NCI-H82 treated with DMSO at 0.1 percent for 48 hours (cell line): ENCODE results near the gene ROR2.
"Not testable (repeated sequence)": the region's sequence is repeated elsewhere in the genome, so short reads cannot be mapped to it uniquely, and the experiment has no call there.

Source experiments
- DNase-seq: peaks from one replicate; lab custom pipeline; 2025; ENCODE audit not compliant: unreplicated experiment; lab: John Stamatoyannopoulos, UW

The ROR2 gene

GRCh38 chr9:91655215-91655614 is 294.8 kb downstream of the ROR2 start:
- DNase-seq = no peak

DNA sequence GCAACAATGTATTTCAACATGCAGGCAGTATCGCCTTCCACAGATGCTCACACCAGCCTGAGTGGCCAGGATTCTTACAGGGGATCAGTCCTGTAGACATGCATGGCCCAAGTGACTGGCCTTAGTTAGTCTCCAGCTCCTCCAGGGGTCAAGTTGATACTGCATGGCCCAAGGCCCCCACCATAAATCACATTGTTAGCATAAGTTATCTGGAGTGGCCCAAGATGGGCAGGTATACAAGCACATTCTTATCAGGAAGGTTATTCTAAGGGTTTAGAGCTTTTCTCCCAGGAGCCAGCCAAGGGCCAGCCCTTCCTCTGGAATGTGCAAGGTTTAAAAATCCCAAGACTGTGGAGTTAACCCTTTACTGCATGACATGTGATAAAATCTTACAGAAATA is 295.5 kb downstream of the ROR2 start:
- no peak for DNase-seq

DNA sequence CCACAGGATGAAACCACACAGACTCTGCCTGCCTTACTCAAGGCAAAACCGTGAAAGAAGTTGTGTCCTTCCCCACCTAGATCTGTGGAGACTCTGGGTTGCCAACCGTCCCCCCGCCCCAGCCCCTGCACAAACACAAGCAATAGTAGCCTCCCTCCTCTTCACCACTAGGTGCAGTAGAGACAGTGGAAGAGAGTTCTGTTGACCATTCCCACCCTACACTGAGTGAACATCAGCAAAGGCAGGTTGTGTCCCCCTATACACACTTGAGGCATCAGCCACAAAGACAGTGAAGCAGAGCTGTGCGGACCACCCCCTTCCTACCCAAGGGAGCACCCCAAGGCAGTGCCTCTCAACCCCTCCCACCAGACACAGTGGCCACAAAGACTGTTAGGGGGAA is 302.7 kb downstream of the ROR2 start:
- DNase-seq = no peak

DNA sequence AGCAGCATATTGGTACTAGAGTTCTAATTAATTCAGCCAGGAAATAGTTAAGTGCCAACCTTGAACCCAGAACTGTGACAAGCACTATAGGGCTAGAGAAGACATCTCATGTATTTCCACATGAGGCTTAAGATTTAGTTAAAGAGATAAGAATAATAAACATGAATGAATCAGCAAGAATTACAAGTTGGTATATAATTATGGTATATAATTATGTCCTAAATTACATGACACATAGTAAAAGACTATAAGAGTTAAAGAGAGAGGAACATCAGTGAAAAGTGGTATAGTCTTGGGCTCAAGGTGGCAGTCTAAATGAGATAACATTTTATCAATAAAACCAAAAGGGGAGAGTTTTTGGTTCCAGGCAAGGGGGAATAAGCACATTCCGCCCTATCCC is 303.3 kb downstream of the ROR2 start:
- DNase-seq = no peak

DNA sequence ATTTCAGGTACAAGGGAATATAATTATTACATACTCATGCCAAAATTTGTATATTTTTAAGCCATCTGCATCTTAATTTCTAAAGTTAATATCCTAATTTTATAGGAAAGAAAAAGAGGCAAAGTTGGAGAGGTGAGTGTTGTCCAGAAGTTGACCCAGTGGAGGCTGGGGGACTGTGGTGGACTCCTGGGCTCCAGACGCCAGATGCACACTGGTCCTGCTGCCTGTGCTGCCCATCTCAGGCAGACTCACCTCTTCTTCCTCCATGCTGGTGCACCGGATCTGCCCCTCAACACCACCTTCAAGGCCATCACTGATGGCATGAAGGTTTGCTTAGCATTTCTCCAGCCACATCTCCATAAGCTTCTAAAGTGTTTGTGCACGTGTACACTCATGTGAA is 305.6 kb downstream of the ROR2 start:
- DNase-seq = no peak

DNA sequence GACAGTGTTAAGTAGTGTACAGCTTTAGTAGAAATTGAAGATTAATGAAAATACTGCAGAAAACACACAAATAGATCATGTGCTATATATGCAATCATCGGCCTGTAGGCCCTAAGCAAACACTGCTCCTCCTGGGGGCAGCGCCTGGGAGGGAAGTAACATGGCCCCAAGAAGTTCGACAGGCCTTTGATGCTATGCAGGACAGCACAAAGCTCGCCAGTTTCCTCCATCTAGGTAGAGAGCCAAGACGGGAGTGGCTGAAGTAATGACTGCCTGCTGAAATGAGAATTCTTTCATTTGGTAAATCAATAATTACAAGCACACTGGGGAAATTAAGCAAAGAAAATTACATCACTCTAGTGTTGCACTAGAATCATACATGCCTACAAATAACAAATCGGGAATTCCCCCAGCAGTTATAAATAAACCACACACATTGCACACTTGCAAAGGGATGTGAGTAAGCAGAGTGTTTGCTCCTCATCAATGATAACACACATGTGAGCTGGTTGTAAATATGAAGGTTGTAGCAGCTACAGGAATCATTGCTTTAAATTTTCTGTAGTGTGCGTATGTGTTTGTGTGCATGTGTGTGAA is 306.4 kb downstream of the ROR2 start:
- no peak for DNase-seq

DNA sequence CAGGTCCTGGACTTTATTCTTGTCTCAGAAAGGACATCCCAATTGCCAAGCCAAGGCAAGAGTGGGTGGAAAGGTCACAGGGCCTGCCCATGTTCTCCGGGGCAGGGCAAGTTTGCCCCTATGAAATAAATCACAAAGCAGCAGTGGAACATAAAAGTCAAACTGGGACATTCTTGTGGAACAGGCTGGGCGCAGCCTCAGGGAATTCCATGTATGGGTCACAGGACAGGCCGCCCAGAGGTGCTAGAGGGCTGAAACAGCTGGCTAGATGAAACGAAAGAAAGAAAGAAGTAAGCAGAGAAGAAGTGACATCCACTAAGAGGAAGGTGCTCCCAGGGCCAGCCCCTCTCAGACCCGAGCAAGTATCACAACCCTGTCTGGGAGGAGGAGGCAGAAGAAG is 307.3 kb downstream of the ROR2 start:
- DNase-seq = no peak

- DNase-seq = no peak
These were observed 309.6 kb downstream of the ROR2 start for GRCh38 chr9:91640428-91640827.

- DNase-seq = no peak
These were observed 311.0 kb downstream of the ROR2 start for GRCh38 chr9:91639054-91639453.

- DNase-seq = not testable (repeated sequence)
These were observed 315.2 kb downstream of the ROR2 start for GRCh38 chr9:91634832-91635231.

DNA sequence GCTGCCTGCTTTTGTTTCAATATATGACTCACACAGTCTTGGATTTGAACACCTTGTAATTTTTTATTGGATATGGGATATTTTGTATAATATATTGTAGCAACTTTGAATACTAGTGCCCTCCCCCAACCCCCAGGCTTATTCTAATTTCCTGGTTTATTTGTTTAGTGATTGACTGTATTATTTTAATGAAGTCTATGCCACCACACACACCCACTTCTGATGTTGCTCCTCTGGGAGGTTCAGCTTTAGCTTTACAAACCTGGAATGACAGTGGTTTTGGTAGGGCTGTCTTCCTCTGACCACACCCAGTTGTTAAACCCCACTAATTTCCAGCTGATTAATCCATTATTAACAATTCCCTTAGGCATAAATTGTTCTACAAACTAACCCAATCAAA is 320.3 kb downstream of the ROR2 start:
- no peak for DNase-seq

DNA sequence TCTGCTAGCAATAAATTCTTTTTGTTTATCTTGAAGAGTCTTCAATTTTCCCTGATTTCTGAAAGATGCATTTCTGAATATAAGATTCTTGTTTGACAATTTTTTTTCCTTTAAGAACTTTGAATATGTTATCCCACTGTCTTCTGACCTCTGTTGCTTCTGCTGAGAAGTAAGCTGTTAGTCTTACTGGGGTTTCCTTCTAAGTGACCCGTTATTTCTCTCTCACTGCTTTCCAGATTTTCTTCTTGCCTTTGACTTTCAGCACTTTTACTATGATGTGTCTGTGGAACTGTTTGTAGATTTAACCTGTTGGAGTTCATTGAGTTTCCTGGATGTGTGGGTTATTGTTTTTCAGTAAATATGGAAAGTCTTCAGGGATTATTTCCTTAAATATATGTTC is 321.1 kb downstream of the ROR2 start:
- no peak for DNase-seq

DNA sequence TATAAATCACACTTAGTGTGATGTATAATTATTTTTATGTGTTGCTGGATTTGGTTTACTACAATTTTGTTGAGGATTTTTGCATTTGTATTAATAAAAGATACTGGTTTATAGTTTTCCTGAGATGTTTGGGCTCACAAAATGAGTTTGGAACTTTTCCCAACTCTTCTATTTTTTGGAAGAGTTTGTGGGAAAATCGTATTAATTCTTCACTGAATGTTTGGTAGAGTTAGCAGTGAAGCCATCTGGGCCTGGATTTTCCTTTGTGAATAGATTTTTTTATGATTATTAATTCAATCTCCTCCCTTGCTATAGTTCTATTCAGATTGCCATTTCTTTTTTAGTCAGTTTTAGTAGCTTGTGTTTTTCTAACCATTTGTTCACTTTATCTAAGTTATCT is 324.7 kb downstream of the ROR2 start:
- DNase-seq = no peak

DNA sequence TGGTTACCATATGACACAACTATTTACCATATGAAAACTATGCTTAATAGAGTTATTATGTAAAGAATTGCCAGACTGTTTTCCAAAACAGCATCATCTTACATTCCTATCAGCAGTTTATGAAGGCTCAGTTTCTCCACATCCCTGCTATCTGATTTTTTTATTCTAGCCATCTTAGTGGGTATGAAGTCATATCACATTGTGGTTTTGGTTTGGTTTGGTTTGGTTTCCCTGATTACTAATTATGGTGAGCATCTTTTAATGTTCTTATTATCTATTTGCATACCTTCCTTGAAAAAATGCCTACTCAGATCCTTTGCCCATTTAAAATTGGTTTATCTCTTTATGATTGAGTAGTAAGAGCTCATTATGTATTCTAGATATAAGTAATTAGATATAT is 327.0 kb downstream of the ROR2 start:
- DNase-seq = no peak

DNA sequence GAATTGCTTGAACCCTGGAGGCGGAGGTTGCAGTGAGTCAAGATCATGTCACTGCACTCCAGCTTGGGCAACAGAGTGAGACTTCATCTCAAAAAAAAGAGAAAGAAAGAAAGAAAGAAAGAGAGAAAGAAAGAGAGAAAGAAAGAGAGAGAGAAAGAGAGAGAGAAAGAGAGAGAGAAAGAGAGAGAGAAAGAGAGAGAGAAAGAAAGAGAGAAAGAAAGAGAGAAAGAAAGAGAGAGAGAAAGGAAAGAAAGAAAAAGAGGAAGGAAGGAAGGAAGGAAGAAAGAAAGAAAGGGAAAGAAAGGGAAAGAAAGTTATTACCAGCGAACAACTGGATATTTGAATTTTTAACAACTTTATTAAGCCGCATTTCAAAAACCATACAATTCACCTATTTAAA is 327.9 kb downstream of the ROR2 start:
- DNase-seq = not testable (repeated sequence)

DNA sequence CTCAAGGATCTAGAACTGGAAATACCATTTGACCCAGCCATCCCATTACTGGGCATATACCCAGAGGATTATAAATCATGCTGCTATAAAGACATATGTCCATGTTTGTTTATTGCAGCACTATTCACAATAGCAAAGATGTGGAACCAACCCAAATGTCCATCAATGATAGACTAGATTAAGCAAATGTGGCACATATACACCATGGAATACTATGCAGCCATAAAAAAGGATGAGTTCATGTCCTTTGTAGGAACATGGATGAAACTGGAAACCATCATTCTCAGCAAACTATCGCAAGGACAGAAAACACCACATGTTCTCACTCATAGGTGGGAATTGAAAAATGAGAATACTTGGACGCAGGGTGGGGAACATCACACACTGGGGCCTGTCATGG is 336.0 kb downstream of the ROR2 start:
- DNase-seq = not testable (repeated sequence)

GRCh38 chr9:91611582-91611981 is 338.4 kb downstream of the ROR2 start:
- DNase-seq = no peak

DNA sequence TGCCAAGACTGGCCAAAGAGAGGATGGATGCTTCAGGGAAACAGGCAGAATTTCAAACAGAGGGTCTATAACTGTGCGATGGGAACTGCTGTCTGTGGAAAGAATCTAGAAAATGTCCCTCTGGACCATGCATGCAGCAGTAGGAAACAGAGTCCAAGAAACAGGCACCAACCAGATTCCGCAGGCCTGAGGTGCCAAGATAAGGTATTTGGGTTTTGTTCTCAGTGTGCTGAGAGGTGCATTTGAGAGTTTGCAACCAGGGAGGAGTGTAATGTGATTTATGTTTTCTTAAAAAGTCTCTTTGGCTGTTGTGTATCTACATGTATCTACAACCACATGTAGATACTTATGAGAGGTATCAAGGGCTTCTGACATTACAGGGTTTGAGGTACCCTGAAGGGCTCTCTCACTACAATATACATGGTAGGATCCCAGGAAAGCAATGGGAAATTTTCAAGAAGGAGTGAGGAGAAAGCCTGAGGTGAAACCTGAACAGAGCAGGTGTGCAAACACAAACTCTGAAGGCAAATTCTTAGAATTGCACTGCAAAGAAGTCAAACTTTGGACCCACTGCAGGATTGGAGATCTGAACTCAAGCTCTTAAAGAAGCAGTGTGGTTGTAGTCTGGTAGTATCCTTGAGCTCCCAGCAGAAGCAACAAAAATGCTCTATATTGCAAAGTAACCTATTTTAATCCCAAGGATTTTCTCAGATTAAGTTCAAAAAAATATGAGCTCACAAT is 343.6 kb downstream of the ROR2 start:
- DNase-seq = no peak

- DNase-seq = no peak
These were observed 345.4 kb downstream of the ROR2 start for GRCh38 chr9:91604451-91605179.

- DNase-seq = no peak
These were observed 346.1 kb downstream of the ROR2 start for GRCh38 chr9:91603932-91604331.

DNA sequence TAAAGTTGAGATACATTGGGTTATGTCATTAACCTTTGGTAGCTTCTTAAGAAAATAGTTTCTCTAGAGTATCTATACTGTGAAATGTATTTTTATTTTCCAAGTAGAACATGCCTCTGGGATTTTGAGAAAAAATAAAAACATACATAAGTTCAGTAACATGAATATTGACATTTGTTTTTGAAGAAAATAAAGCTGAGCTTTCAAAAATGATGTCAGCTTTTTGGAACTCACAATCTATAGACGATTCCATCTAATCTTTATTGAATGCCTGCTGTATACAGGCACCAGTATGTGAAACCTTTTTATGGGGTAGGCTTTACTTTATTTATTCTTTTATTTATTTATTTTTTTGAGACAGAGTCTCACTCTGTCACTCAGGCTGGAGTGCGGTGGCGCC is 350.5 kb downstream of the ROR2 start:
- no peak for DNase-seq

DNA sequence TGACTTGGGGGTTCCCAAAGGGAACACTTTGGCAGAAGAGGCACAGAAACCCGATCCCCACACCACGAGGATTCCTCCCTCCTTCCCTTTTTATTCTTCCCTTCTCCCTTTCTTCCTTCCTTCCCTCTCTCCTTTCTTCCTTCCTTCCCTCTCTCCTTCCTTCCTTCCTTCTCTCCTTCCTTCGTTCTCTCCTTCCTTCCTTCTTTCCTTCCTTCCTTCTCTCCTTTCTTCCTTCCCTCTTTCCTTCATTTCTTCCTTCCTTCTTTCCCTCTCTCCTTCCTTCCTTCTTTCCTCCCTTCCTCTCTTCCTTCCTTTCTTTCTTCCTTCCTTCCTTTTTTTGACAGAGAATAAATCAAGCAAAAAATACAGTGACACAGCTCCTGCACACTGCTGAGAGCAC is 358.4 kb downstream of the ROR2 start:
- no peak for DNase-seq
